Measurements from ENCODE around the gene RNF151.

Gene RNF151

DNA sequence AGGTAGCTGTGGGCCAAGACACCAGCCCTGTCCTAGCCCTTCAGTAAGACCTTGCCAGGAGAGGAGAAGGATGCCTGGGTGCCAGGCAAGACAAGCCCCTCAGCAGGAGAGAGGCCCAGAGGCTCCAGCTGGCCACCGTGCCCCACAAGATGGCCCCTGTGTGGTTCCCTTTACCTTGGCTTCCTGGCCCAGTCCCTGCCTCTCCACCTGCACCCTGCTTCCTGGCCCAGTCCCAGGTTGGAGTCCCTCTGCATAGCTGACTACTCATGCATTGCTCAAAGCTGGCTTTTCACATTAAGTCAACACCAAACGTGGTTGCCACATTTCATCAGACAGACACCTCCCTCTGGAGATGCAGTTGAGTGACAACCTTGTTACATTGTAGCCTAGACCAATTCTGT is 27.1 kb downstream of the RNF151 start:
- no peak for DNase-seq

DNA sequence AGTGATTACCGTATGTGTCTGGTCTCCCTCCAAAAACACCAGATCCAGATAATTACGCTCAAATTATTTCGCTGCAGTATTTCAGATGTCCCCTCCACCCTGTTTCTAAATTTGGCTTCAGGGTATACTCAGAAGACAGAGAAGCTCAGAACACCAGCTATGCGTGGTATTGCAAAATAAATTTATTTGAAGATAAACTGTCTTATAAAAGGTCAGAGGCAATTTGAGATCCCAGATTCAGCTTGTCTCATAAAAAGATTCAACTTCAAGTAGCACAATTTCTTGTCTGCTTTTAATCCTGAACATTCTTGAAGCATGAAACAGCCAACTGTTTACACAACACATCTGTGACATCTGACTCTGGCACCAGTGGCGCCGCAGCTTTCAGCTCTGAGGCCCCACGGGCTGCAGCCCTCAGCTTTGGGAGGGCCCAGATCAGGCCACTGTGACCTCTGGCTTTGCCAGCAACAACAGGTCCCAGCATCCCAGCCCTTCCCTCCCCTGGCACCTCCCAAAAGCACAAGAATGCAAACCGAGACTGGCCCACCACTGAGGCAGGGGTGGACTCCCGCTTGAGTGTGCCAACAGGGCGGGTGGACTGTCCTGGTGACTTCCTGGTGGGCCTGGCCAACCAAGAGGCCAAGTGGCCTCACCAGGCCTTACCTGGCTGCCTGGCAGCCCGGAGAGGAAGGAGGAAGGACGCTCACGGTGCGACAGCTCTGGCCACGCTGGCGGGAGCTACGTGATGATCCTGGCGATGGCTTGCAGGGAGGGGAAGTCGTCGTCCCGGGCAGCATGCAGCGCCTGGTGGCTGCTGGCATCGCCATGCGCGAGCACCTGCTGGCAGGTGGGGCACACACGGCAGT is 31.1 kb downstream of the RNF151 start:
- DNase-seq, result no peak

DNA sequence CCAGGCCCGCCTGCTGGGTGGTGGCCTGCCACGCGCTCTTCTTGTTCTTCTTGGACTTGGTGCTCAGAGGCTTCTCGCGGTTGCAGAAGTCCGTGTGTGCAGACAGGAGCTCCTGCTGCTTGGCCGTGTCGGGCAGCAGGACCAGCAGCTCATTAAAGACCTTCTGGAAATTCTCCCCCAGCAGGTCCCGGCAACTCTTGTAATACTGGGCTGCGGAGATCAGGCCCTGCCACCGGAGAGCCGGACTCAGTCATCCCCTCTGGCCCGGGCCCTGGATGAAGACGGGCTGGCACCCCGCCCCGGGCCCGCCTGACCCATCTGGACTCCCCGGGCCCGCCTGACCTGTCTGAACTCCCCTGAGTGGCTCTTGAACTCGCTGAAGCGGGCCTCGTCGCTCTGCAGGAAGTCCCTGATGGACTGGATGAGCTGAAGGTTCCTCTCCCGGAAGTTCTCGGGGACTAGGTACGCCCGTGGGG is 31.7 kb downstream of the RNF151 start:
- no peak for DNase-seq

DNA sequence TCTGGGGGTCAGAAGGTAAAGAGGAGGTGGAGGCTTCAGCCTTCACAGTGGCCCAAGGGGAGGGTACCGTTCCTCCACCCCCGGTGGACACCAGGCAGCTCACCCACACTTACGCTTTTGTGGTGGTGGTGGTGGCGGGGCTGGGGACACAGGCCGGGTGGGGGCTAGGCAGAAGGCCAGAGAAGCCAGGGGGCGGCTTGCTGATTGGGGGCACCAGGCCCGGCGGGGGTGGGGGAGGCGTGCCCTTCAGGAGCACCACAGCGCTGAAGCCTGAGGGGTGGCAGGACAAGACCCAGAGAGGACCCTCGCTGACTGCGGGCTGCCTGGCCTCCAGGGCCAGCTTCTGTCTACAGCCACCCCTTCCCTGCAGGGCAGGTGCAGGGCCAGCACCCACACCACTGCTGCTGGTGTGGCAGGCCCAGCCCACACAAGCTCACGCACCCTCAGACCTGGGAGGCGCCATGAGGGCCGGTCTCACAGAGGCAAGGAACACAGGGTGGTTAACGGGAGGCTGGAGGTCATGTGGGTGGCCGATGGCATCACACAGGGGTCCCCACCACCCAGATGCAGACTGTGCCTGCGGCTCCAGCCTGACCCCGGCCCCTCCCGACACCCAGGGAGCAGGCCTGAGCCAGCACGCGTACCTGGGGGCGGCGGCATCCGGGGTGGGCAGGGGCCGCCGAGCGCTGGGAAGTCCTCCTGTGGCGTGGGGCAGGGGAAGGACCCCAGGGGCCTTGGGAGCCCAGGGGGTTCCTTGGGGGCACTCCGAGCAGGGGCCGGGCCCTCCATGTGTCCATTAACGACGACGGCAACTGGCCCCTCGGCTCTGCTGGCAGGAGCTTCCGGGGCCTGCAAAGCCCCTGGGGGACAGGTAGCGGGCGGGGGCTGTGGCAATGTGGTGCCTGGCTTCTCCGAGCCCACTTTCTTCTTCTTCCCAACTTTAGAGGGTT is 32.5 kb downstream of the RNF151 start:
- DNase-seq, result no peak

DNA sequence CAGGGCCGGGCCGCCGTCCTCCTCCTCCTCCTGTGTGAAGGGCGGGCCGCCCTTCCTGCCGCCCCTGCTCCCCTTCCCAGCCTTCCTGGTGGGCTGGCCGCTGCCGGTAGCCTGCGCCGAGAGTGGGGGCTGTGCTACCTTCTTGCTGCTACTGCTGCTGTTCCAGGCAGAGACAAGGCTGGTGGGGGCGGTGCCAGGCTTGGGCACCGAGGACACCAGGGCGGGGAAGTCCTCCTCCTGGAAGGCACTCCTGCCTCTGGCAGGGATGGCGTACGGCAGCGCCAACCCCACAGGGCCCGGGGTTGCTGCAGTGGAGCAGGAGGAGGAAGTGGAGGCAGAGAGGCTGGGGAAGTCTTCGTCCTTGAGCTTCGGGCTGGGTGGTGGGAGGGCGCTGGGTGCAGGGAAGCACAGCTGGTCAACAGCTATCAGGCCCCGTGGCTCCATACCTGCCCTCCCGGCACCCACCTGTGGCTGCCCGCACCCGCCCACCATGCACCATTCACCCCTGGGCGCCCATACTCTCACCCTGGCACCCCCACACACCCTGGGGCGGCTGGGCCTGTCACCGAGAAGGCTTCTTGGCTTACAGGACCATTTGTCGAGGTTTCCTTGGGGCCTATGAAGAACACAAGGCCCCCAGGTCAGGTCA is 33.3 kb downstream of the RNF151 start:
- DNase-seq, result no peak

DNA sequence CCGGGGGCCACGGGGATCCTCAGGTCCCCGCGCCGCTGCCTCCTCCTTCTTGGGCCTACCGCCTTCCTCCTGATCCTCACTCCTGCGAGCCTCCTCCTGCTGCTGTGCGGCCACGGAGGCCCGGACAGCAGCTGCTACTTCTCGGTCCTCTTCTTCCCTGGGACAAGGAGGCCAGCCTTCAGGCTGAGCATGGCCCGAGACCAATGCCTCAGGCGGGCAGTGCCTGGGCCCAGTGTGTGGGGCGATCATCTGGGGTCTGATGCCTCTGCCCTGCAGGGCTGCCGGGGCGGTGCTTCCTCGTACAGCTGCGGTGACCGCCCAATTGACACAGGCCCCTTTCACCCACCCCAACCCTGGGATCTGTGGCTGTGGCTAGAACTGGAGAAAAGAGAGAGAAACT is 34.4 kb downstream of the RNF151 start:
- no peak for DNase-seq

DNA sequence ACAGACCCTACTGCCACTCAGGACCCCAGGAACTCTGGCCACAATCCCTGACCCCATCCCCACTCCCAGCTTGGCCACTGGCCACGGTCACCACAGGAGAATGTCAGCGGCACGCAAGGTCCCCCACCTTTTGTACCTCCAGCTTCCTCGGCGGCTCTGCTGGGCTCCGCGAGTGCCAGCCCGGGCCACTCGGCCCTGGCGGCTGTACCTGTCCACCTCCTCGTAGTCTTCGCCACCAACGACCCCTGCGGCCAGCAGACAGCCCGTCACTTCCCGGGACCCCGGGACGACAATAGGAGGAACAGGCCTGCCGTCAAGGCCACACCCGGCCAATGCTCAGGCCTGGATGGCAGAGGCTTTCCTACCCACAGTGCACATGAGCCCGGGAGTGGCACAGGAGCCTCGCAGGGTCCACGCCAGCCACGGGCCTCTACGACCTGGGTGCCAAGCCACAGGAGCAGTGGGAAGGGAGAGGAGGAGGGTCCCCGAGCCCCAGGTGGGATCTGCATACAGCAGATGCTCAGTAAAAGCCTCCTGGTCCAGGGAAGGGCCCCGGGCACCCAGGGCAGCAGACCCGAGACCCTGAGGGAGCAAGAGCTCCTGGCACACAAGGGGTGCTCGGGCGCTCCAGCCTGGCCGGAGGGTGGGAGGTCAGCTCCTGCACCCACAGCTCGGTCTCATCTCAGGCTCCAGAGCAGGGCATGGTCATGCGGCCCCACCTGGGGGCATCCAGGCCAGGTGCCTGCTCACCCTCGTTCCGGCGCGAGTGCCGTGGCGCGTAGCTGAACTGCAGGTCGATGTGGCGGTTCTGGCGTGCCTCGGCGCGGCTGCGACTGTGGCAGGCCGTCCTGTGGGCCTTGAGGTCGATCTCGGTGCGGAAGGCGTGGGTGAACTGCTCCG is 35.0 kb downstream of the RNF151 start:
- no peak for DNase-seq

GRCh38 chr16:2002406-2003230 is 36.0 kb downstream of the RNF151 start:
- no peak for DNase-seq

DNA sequence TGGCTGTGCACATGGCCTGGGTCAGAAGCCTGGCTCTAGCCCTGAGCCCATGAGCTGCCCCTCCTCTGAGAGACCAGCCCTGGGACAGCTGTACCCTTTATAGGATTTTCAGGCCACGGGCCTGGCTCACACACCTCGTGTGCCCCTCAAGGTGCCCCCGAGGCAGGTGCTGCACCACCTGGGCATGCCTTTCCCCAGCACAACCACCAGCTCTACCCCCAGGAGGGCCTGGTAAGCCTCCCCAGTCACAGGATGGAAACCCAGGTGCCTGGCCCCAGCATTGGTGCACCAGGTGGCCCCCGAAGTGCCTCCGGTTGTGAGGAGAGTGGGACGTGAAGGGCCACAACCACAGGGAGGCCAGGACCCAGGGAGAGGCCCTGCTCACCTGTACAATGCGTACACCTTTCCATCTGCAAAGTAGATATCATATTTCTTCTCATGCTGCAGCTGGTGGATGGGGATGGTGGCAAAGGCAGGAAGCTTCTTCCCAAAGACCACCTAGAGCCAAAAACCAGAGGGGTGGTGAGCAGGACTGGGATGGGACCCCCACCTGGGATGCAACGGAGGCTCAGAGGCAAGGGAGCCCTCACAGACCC is 36.7 kb downstream of the RNF151 start:
- DNase-seq, result no peak

DNA sequence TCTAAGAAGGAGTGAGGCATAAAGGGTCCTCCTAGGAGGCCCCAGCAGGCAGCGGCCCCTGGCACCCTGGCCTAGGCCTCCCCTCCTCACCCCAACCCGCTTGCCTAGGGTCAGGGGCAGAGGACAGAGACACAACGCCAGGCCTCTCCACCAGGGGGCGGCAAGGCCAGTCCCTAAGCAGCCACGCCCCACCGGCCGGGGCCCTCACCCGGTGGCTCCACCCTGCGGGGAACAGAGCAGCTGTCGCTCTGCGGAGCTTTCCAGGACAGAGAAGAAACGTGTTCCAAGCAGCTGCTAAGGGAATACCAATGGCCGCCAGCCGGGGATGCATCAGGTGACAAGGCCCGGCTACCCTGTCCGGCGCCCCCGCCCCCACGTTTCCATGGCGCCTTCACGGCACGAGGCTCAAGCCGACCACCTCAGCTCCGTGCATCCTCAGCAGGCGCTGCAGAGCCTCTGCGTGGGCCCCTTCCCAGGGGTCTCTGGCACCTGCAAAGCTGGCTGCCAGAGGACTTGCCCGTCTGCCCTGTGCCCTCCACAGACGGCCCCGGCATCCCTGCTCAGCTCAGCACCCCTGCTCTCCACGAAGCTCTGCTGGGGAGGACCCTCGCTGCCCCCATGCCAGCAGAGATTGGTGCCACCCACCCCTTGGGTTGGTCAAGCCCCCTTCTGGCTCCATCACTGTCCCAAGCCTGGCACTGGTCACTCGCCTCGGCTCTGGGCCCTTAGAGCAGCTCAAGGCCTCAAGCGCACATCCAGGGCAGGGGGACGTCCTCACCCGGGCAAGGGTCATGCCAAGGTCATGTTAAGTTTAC is 37.4 kb downstream of the RNF151 start:
- peak; percentile 85 for DNase-seq

DNA sequence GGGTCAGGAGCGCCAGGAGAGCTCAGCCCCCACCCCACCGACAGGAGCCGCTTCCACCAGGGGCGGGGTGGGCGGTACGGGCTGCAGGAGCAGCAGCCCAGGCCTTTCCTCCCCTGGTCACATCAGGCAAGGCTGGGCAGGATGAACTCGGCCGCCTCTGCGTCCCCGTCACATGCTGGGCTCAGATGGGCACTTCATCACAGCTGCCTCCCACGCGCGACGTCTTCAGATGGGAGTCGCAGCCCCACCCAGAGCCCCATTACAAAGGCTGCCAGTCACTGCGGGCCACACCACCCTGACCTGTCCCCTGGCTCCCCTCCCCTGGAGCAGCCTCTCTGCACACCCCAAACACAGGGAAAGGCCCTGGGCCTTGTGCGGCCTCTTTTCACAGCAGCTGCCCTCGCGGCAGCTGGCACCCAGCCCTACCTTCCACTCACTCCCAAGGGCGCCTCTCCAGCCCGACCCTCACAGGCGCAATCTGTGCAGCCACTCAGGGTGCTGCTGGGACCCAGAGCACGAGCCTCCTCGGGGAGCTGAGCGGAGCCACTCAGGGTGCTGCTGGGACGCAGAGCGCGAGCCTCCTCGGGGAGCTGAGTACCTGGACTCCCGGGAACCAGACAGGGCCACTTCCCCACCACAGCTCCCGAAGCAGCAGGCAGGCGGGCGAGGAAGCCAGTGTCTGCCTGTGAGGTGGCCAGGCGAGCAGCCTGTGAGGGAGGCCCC is 38.3 kb downstream of the RNF151 start:
- DNase-seq, result no peak

GRCh38 chr16:2005646-2006045 is 39.0 kb downstream of the RNF151 start:
- DNase-seq, result no peak

GRCh38 chr16:2006317-2006716 is 39.7 kb downstream of the RNF151 start:
- no peak for DNase-seq

DNA sequence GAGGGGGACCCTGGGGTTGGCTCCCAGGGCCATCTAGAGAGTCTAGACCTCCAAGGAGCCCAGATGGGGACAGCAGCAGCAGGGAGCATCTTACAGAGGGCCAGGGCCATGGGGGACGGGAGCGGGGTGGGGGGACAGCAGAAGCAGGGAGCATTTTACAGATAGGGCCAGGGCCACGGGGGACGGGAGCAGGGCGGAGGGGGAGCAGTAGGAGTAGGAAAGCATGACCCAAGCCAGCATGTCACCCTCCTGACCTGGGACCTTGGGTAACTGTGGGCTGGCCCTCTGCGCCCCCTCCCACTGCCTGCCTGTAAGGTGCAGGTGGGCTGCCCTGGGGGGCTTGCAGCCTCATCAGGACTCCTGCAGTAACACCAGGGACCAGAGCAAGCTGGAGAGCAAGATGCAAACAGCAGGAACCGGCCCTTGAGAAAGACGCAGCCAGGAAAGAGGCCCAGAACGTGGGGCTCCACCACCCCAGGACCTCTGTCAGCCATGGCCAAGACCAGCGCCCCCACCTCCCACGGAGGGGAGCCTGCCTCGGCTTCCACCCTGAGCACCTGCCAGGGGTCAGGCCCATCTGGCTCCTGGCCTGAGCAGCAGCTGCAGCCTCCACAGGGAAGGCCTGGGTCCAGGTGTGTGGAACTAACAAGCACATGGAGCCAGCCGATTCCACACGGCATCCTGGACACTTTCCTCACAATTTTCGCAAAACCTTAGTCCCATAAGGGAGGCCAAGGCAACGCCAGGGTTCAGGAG is 40.6 kb downstream of the RNF151 start:
- no peak for DNase-seq

GRCh38 chr16:2008009-2008526 is 41.4 kb downstream of the RNF151 start:
- DNase-seq, result no peak

- no peak for DNase-seq
These were observed 42.0 kb downstream of the RNF151 start for GRCh38 chr16:2008631-2009163.

DNA sequence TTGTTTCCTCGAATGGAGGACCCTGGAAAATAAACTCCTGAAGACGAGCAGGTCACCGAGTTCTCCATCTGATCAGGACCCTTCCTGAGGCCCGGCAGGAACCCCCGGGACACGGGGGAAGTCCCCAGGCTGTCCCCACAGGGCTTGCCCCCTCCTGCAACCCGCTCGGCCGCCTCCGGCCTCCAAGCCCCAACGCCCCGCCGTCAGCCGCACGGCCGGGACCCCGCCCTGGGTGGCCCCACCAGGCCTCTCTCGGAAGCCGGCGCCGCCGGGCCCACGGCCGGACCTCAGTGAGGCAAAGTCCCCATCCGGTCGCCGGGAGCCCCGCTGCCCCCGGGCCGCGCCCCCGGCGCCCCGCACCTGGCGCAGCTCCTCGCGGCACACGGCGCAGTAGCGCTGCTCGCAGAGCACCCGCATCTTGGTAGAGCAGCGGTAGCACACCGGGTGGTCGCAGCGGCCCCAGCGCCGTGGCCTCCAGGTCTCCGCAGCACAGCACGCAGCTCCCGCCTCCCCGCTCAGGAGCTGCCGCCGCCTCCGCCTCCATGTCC is 42.6 kb downstream of the RNF151 start:
- DNase-seq, result no peak
